ENCODE measurements around the gene PON3. TPM values are rescaled to one million over a fixed set of nuclear protein-coding genes. Genes with fewer than 3 reads are reported as not detected.

PON3 gene
- polyA plus RNA-seq, 1 donor (not counting 4 experiments of a cell fraction or from before 2014, with no cell fraction given), result 0.85 TPM

GRCh38 chr7:95367606-95368005, 28.6 kb downstream of the PON3 start:
- no peak overlapping the region for H3K4me2 ChIP-seq (ENCODE audit: control insufficient read depth, extremely low read depth, insufficient read depth, low read depth, low read length)
- H3K36me3 ChIP-seq (ENCODE audit: control insufficient read depth in 2 of 2, extremely low read depth in 1 of 2, insufficient read depth in 2 of 2, low read length in 2 of 2), result no peaks in the 10 kb centered on the region
- no peaks in the 10 kb centered on the region for H4K20me1 ChIP-seq (ENCODE audit: control insufficient read depth, extremely low read depth, insufficient read depth, low read length)
- no peak overlapping the region for H2AFZ ChIP-seq (ENCODE audit: control insufficient read depth, low read length)
- no peak overlapping the region for H3K9ac ChIP-seq (ENCODE audit: control insufficient read depth, extremely low read depth, insufficient read depth, low read length)
- dilution Hi-C loops (cut with MboI; ENCODE audit: extremely low pct_ligation_motif_present, low sequenced_read_pairs), result no loop called here
- TF ChIP-seq EZH2 (IDR thresholded peaks at IDR 0.05; ENCODE audit: low read length), result no peak
- no peak for TF ChIP-seq CTCF (optimal IDR thresholded peaks at IDR 0.05 in 1 of 3, IDR thresholded peaks at IDR 0.05 in 1 of 3, conservative IDR thresholded peaks at IDR 0.05 in 1 of 3; ENCODE audit: extremely low read depth in 1 of 3, insufficient read depth in 2 of 3, low read length in 3 of 3)
- no peaks in the 10 kb centered on the region for H3K4me1 ChIP-seq (ENCODE audit: control insufficient read depth, extremely low read depth, insufficient read depth, low read length)
- H3K27ac ChIP-seq (ENCODE audit: control insufficient read depth, insufficient read depth, low read length), result no peak overlapping the region
- H3K27me3 ChIP-seq (ENCODE audit: control insufficient read depth, extremely low read depth, insufficient read depth, low read length), result no peaks in the 10 kb centered on the region
- DNase-seq (ENCODE audit: low read depth, low spot score), result no peak
- no peaks in the 10 kb centered on the region for H3K79me2 ChIP-seq (ENCODE audit: control insufficient read depth, insufficient read depth, low read length)
- no peaks in the 10 kb centered on the region for H3K9me3 ChIP-seq (ENCODE audit: control insufficient read depth, low read depth, low read length)
- FAIRE-seq, result no peak
- H3K9me1 ChIP-seq (ENCODE audit: control insufficient read depth, extremely low read depth, insufficient read depth, low read length), result no peaks in the 10 kb centered on the region
- H3K4me3 ChIP-seq (ENCODE audit: control insufficient read depth in 2 of 3, extremely low read depth in 1 of 3, insufficient read depth in 2 of 3, low read depth in 1 of 3, low read length in 3 of 3), result no peak overlapping the region

- Histone ChIP-seq H3K27me3 (ENCODE audit: control insufficient read depth, extremely low read depth, insufficient read depth, low read length) (no peaks in the 10 kb centered on the region), H2AFZ (ENCODE audit: control insufficient read depth, low read length) (no peak overlapping the region), H3K36me3 (ENCODE audit: control insufficient read depth in 2 of 2, extremely low read depth in 1 of 2, insufficient read depth in 2 of 2, low read length in 2 of 2) (no peaks in the 10 kb centered on the region), H3K4me3 (ENCODE audit: control insufficient read depth in 2 of 3, extremely low read depth in 1 of 3, insufficient read depth in 2 of 3, low read depth in 1 of 3, low read length in 3 of 3) (no peak overlapping the region), H3K4me2 (ENCODE audit: control insufficient read depth, extremely low read depth, insufficient read depth, low read depth, low read length) (no peak overlapping the region), H4K20me1 (ENCODE audit: control insufficient read depth, extremely low read depth, insufficient read depth, low read length) (no peaks in the 10 kb centered on the region), H3K4me1 (ENCODE audit: control insufficient read depth, extremely low read depth, insufficient read depth, low read length) (no peaks in the 10 kb centered on the region), H3K9me3 (ENCODE audit: control insufficient read depth, low read depth, low read length) (no peaks in the 10 kb centered on the region), H3K9me1 (ENCODE audit: control insufficient read depth, extremely low read depth, insufficient read depth, low read length) (no peaks in the 10 kb centered on the region), H3K9ac (ENCODE audit: control insufficient read depth, extremely low read depth, insufficient read depth, low read length) (no peak overlapping the region), H3K27ac (ENCODE audit: control insufficient read depth, insufficient read depth, low read length) (no peak overlapping the region), H3K79me2 (ENCODE audit: control insufficient read depth, insufficient read depth, low read length) (no peaks in the 10 kb centered on the region)
- FAIRE-seq (no peak), DNase-seq (ENCODE audit: low read depth, low spot score) (no peak)
- dilution Hi-C loops (cut with MboI; ENCODE audit: extremely low pct_ligation_motif_present, low sequenced_read_pairs), result no loop called here
- TF ChIP-seq EZH2 (IDR thresholded peaks at IDR 0.05; ENCODE audit: low read length), result no peak
- no peak for TF ChIP-seq CTCF (optimal IDR thresholded peaks at IDR 0.05 in 1 of 3, IDR thresholded peaks at IDR 0.05 in 1 of 3, conservative IDR thresholded peaks at IDR 0.05 in 1 of 3; ENCODE audit: extremely low read depth in 1 of 3, insufficient read depth in 2 of 3, low read length in 3 of 3)
Observed at GRCh38 chr7:95365151-95365550, 31.0 kb downstream of the PON3 start.
